HG02973 (cell line): ENCODE data around the gene CHRNA3.

Experiments used
- ATAC-seq: cut with Tn5 transposase; IDR thresholded peaks from one replicate; pipeline ENCODE4 v1.9.1; 2021; ENCODE audit warnings: moderate library complexity; ENCODE audit not compliant: unreplicated experiment

Gene CHRNA3

DNA sequence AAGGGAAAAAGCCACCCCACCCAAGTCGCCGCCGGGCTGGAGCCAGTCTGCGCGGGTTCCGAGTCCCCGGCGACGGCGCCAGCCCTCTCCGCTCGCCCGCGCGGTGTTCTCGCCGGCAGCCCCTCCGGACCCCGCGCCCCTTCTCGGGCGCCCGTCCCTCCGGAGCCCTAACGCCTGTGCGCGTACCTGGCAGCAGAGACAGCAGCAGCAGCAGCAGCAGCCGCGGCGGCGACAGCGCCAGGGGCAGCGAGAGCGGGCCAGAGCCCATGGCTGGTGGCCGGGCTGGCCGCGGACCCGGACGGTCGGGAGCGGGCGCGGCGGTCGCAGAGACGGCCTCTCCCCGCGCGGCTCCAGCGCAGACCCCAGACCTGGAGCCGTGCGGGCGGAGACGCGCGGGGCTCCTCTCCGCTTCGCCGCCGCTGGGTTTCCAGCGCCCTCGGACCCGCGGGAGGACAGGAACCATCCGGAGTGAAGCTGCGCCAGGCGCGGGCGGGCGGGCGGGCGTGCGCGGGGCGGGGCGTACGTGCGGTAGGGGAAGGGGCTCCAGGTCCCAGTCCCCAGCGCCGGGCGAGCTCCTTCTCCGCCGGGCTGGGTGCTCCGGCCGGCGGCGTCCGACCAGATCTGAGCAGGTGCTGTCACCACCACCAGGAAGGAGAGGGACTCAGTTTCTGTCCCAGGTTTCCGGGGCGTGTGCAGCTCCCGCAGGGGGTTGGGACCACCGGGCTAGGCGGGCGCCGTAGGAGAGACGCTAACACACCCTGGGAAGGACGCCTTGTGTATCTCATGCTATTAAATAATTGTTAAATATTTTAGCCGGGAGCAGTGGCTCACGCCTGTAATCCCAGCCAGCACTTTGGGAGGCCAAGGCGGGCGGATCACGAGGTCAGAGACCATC is at the start of gene CHRNA3:
Gene CHRNA3 (minus strand): TSS at position 470 of the 895 bp plus-strand sequence. CDS start 202 bp downstream, at position 268.
- no peak for ATAC-seq

DNA sequence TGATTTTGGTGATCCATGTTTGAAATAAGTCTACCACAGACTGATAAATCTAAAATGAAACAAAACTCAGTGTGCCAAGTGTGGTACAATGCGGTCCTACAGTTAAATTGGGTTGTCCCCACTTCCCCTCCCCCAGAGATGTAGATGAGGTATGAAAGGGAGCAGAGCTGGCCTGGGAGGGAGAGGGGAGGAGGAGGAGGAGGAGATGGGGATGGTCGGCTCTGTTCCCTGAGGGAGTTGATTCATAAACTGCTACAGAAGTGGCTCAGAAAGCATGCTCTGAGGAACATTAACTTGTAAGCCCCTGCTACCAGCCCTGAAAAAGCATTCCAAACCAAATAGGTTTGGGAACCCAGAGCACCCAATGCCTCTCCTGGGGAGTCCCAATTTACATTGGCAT is 48.2 kb upstream of the CHRNA3 start:
- no peak for ATAC-seq

DNA sequence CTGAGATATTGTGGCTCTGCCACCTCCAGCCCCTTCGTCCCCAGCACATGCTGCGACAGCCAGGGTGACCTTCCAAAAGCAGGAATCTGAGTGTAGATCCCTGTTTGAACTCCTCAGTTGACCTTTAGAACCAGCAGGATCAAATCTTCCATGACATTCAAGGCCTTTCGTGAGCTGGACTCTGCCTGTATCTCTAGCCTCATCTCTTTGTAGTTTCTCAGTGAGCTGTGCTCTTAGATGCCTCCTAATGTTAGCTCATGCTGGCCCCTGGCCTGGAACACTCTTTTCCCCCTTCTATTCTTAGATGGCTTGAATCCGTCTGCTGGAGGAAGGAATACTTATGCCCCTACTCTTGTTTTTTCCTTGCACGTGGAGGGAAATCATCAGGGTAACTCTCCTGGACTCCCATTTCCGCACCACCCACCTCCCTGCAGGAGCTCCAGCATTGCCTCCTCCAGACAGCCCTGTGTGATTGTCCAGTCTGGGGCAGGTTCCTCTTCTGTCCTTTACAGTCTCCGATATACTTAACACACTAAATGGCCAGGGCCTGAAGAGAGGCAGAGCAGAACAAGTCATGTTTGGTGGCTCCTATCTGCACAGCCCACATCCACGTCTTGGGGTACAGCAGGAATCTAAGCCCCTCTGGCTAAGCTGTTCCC is 46.9 kb upstream of the CHRNA3 start:
- ATAC-seq: no peak

DNA sequence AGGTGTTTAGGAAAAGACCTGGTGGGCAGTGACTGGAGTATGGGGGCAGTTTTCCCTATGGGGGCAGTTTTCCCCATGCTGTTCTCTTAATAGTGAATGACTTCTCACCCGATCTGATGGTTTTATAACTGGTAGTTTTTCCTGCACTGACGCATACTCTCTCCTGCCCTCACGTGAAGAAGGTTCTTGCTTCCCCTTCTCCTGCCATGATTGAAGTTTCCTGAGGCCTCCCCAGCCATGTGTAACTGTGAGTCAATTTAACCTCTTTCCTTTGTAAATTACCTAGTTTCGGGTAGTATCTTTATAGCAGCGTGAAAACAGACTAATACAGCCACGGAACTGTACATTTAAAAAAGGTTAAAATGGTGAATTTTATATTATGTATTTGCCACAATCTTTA is 45.2 kb upstream of the CHRNA3 start:
- ATAC-seq: no peak

DNA sequence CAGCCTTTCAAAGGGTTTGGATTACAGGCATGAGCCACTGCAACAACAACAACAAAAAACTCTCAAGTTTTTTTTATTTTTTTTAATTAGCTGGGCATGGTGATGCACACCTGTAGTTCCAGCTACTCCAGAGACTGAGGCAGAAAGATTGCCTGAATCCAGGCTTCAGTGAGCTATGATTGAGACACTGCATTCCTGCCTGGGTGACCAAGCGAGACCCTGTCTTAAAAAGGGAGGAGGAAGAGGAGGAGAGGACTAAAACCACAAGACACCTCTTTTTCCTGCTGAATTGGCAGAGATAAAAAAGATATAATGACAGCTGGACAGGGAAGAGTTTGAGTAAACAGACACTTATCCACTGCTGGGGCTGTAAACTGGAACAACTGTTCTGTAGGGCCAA is 42.9 kb upstream of the CHRNA3 start:
- no peak for ATAC-seq

DNA sequence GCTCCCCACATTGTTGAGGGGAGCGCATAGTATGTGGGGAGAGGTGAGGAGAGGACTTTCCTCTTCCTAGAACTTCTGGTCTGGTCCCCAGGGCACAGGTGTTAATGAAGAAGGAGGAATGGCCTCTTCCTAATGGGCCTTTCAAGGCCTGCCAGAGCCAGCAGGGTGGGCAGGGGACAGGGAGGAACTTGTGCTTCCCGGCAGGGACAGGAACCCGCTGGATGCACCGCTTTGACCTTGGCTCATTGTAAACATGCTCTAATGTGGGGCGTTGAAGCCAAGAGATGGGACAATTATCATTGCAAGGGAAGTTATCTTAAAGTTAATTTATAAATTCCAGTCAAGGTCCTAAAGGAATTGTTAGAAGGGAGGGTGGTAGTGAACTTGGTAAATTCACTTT is 41.2 kb upstream of the CHRNA3 start:
- no peak for ATAC-seq

DNA sequence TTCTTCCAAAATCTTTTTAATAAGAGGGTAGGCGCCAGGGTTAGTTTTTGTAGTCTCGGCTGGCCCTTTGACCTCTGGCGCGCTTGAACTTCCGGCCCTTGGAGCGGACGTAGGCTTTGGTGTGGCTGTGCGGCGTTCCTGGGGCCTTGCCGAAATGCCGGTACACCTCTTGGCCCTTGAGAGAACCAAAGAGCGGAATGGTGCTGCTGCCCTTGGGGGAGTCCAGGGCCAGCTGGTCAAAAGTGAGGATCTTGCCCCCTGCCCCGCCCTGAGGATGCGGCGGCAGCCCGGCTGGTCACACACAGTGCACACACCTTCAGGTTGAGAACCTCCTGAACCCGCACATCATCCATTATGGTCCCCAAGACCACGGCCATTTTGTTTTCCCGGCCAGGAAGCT is 40.2 kb upstream of the CHRNA3 start:
- no peak for ATAC-seq

DNA sequence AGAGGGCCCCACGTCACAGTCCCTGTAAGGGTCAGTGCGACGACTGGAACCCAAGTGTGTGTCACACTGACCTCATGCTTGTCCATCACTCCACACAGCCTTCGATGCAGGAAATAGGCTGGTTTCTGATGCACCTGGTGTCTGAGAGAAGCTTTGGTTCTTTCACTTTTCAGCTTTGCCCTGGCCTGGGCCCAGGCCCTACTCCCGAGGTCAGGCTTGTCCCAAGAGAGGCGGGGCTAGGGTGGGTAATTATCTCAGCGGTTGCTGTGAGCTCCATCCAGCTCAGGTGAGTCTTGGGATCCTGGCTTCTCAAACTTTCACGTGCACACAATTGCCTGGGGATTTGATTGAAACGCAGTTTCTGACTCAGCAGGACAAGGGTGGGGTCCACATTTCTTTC is 39.8 kb upstream of the CHRNA3 start:
- ATAC-seq: no peak

DNA sequence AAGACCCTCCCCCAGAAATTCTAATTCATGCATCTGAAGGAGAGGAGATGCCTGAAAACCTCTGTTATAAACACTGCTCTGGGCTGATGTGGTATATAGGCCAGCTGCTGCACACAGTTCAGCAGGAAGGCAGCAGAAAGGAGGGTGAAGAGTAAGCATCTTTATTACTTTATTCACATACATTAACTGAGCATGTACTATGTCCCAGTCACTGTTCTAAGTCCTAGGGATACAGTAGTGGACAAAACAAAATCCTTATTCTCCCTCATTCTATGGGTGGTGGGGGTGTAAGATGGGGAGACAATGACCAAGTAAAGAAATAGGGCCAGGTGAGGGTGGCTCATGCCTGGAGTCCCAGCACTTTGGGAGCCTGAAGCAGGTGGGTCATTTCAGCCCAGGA is 38.0 kb upstream of the CHRNA3 start:
- no peak for ATAC-seq

DNA sequence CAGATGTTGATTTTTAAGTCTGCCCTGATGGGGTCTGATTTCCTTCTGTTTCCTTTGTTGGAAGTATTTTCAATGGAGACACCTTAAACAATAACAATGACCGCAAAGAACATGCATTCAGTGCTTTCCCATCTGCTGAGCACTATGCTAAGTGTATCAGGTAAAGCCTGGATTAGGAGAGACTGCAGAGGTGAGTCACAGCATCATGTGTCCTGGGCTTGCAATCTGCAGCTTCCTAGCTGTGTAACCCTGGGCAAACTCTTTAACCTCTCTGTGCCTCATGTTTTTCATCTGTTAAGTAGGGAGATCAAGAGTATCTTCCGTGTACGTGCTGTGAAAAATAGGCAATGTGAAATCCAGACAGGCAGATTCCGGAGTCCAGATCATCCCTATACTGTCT is 33.5 kb upstream of the CHRNA3 start:
- ATAC-seq: no peak

DNA sequence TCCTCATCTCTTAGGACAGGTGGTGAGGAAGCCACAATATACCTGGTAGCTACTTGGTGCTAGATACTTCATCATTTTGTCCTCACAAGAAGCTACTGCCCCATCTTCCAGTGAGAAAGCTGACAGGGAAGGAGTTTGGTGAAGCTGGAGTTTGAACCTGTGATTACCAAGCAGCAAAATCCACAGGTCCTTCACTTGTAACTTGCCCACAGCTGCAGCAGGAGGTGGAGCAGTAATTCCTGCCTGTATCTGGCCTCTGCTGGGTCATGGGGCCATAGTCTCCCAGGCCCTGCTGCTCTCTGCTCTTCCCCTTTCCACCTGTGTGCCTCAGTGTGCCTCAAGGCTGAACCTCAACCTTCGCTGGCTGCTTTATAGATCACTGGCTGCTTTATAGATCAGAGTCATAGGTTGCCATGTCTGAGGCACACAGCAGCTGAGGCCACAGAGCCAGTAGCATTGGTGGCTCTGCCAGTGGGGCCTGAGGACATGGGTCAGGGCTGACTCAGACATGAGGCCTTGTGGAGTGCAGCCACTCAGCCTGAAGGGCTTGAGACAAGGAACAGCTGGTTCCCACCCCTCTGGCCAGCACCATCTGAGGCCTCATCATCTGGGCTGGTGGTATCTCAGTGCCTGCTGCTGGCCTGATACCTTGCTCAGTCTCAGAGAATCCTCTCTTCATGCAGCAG is 31.3 kb upstream of the CHRNA3 start:
- no peak for ATAC-seq

DNA sequence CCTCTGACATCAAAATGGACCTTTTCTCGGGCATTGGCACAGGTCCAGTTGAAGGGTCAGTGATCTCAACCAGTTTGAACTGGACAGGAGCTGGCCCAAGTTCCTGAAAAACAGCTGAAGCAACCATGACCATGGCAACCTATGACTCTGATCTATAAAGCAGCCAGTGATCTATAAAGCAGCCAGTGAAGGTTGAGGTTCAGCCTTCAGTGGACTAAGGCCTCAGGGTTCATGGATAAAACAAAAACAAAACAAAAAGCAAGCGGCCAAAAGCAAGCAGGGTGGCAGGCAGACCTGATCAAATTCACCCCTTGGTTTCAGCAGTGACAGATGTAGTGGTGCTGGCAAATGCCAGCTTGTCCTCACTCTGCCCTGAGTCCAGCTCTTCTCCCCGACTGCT is 30.2 kb upstream of the CHRNA3 start:
- no peak for ATAC-seq

DNA sequence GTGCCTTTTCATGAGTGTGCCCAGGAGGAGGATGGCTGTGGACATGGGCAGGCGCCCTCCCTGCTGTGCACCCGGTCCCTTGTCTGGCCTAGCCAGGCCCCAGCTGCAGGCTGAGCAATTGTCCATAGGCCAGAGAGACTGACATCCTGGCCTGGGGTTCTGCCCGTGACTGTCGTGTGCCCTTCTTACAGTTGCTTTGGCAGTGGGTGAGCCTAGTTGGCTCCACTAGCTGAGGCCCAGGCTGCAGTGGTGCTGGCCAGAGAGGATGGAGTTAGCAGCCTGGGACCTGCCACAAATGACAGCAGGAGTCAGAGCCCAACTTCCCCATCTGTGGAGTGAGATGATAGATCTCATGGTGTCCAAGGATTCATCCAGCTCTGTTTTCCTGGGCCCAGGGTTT is 29.2 kb upstream of the CHRNA3 start:
- ATAC-seq: no peak

DNA sequence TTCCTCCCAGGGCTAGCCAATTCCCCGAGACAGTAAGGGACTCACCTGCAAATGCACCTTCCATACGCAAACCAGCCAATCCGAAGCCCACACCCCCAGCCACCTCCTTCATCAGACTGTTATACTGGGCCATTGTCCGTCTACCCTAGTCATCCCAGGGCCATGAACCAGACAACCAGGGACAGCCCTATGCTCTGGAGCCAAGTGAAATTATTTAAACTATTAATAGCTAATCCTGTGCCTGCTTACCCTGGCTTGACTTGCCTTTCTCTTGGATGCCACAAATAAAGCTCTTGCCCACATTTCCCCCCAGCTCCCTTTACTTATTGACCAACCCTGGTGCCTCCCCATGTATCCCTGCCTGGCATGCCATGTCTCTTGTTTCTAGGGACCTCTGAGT is 24.2 kb upstream of the CHRNA3 start:
- ATAC-seq: no peak

DNA sequence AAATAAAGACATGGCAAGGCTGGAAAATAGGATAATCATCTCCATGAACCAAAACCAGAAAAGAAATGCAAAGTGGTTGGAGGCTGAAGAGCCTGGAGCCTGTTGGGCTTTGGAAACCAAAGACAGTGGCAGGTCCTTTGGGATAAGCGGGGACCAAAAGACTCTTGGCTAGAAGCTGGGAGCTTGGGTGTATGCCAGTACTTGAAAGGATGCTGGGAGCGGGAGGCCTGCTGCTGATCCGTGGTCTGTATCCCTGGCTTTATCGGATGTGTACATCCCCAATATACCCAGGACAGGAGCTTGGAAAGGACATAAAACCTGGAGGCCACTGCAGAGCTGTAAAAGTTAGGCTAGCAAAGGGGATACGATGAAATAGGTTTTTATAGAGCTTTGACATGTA is 21.5 kb upstream of the CHRNA3 start:
- ATAC-seq: no peak

DNA sequence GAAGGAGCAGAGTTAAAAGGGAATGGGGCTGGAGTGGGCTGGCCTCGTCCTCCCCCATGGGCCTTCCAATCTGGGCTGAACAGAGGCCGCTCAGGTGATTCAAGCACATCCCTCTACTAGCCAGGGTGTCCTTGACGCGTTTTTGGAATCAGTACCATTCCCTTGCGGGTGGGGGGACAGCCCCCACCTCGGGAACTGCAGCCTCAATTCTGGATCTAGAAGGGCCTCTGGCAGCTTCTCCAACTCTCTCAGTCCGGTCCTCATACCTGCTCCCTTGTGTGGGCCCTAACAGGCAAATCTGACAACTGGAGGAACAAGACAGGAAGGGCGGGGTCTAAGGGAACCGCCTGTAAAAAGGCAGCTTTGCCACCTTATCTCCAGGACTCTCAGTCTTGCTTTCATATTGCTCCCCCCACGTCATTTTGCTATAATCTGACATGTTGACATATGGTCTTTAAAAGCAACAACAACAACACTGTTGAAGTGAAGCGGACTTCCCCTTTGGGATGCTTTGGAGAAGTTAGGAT is 21.0 kb upstream of the CHRNA3 start:
- ATAC-seq: no peak

DNA sequence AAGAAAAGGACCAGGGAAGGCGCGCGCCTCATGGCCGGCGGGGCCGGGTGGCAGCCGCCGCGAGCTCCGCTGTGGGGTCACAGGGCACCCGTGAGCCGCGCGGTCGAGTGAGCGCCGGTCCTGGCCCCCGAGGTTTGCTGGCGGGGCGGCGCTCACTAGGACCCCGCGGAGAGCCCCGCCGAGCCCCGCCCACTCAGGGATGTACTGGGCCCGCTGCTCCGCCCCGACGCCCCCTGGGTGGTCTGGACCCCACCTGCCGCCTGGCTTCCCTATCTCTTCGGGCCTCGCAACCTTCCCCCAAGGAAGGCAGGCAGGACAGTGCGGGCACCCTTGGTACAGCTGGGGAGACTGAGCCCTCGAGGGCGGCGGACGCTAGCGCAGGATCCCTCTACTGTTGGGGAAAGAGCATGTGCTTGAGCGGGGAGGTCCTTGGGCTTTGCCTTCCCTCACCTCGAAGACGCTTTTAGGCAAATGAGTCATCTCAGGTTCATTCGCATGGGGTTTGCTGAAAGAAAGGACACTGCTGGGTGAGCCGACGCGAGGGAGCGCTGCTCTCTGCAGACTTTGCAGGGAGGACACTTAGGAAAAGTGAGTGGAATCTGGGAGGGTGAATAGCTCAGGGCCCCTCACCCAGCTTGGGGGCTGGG is 20.4 kb upstream of the CHRNA3 start, which contains the start of gene CHRNB4:
Gene CHRNB4 (minus strand): TSS at position 109 of the 647 bp plus-strand sequence. CDS start 77 bp downstream, at position 32.
- no peak for ATAC-seq

DNA sequence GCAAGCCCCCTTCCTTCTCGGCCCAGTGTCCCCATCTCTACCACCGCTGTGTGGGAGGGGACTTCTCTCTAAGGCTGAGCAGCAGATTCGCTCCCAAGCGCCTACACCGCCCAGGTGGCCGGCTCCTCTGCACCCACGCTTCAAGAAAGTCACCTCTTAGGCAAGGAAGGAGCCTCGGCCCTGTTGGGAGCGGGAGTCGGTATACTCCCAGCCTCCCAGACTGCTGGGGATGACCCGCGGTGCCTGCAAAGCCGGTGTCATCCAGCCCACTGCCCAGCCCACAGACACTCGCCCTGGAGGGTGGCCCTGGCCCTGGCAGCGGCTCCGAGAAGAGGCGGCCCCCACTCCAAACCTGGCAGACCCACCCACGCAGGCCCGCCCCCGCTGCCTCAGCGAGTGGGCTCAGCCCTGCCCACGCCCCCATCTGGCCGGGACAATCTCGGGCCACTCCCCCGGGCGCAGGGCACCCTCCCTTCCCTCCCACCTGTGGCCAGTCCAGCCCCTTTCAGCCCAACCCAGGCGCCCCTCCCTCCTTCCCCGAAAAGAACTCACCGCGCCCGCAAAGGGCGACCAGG is 19.8 kb upstream of the CHRNA3 start:
- ATAC-seq: no peak

DNA sequence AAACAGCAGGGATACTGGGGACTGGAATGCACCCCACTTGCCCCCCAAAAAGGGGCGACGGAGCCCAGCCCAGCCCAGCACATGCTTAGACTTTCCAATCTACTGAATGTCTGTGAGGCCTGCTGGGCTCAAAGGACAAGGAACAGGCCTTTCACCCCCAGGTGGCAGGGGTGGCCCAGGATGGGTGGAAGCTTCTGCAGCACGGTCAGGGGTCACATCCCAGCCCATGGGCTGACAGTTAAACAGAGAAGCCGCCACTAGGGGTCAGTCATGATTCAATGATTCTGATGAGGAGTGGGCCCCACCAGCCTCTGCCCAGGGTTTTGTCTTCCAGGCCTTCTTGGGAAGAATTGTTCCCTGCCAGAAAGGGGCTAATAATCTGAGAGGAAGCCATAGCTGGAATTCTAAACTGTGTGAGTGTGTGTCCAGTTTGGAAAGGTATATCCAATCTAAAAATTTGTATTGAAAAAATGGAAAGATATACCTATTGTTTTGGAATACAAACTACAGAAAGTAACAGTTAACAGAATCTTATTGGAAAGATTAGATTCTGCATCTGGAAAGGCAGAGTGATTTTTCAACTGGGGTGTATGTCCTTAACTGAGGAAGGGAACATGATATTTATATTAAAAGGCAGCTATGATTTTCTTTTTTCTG is 18.0 kb upstream of the CHRNA3 start:
- ATAC-seq: no peak

DNA sequence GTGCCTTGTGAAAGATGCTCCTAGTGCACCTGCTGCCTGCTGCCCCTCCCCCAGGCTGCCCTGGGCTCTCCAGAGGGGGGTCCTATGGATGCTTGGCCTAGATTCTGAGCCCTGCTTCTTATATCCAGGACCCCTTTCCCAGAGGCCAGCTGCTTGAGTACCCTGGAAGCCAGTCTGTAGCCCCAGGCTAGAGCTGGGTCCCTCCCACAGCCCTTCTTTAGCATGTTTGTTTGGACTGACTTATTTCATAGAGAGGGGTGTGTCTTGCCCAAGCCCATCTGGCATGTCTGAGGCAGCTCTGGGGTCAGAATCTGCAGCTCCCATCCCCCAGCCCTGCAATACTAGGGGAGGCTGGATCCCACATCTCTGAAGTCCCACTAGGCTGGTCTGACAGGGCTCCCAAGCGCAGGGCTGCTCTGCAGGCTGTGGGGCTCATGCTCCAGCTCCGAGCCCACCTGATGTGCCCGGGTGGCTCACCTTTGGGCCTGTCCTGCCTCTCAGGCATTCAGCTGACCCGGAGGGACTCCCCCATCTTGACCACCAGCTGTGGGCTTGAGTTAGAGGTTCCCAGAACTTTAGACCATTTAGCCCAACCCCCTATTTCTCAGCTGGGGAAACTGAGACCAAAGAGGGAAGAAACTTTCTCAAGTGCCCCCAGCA is 17.1 kb upstream of the CHRNA3 start:
- ATAC-seq: no peak
